ENCODE measurements around the gene MAP2K5. TPM values are rescaled to one million over a fixed set of nuclear protein-coding genes. Genes with fewer than 3 reads are reported as not detected.

The MAP2K5 gene
- total RNA-seq, 1 experiment from 2014 or later = 15.0 TPM

- Histone ChIP-seq H3K56ac (ENCODE audit: insufficient read length, low read depth, low read length) (no peak overlapping the region), H2BK15ac (ENCODE audit: low read depth, low read length) (no peak overlapping the region), H3K27ac (ENCODE audit: insufficient read length, low read depth, low read length) (no peak overlapping the region), H3K9ac (ENCODE audit: extremely low read depth, insufficient read length, low read length) (no peak overlapping the region), H4K20me1 (ENCODE audit: control insufficient read depth, insufficient read depth, insufficient read length) (no peaks in the 10 kb centered on the region), H2BK20ac (ENCODE audit: low read depth, low read length, poor library complexity, severe bottlenecking) (no peak overlapping the region), H3K4ac (ENCODE audit: low read depth, low read length) (no peak overlapping the region), H2AK5ac (ENCODE audit: insufficient read length, low read length) (no peak overlapping the region), H3K23ac (ENCODE audit: insufficient read length, low read depth, low read length) (no peak overlapping the region), H3K14ac (ENCODE audit: insufficient read depth, low read length) (no peak overlapping the region), H2BK12ac (ENCODE audit: insufficient read length, low read depth, low read length) (no peak overlapping the region), H3K18ac (ENCODE audit: insufficient read length, low read depth, low read length) (no peak overlapping the region), H3K4me2 (ENCODE audit: insufficient read depth, insufficient read length, low read length) (no peak overlapping the region), H3K79me1 (ENCODE audit: insufficient read depth, low read depth, low read length, poor library complexity, severe bottlenecking) (no peaks in the 10 kb centered on the region), H3K9me3 (ENCODE audit: control insufficient read depth, low read depth, low read length) (no peaks in the 10 kb centered on the region), H3K23me2 (ENCODE audit: insufficient read length, low read depth, low read length, poor library complexity, severe bottlenecking) (no peaks in the 10 kb centered on the region), H3K27me3 (ENCODE audit: insufficient read depth, low read length) (no peaks in the 10 kb centered on the region), H3K79me2 (ENCODE audit: insufficient read depth, low read length) (no peaks in the 10 kb centered on the region), H4K5ac (ENCODE audit: insufficient read length, low read depth, low read length) (no peak overlapping the region), H4K91ac (ENCODE audit: insufficient read length, low read depth, low read length) (no peak overlapping the region), H2BK120ac (ENCODE audit: low read depth, low read length, poor library complexity, severe bottlenecking) (no peak overlapping the region), H2BK5ac (ENCODE audit: insufficient read length, low read length) (no peak overlapping the region), H4K8ac (replicated peaks; ENCODE audit: insufficient read length, low read depth, low read length) (no peak overlapping the region), H3T11ph (ENCODE audit: low read length) (no peak overlapping the region), H3K4me1 (ENCODE audit: insufficient read depth, low read length) (no peaks in the 10 kb centered on the region), H2AFZ (ENCODE audit: low read length) (no peak overlapping the region)
- Mint-ChIP-seq H3K27me3 (ENCODE audit: low read depth) (no peaks in the 10 kb centered on the region), H3K36me3 (ENCODE audit: insufficient read depth in 1 of 3, low read depth in 3 of 3) (no peaks in the 10 kb centered on the region), H3K4me1 (peaks cover under 1% of the 10 kb centered on the region in 2 experiments; a peak in 2 of 4 replicates), H3K4me3 (no peak overlapping the region), H3K9me3 (no peaks in the 10 kb centered on the region), H3K27ac (no peak overlapping the region)
- no CpG with 5 or more reads among the region's 4 CpGs for WGBS (ENCODE audit: extremely low coverage, insufficient read length, low lambda C conversion rate)
- TF ChIP-seq CTCF (conservative IDR thresholded peaks at IDR 0.05) = no peak
- no peak for DNase-seq
Observed at GRCh38 chr15:67723294-67724024, 181.0 kb downstream of the MAP2K5 start.
